Measurements from ENCODE around the gene CNTN3.

- TF ChIP-seq GATA2 (IDR thresholded peaks at IDR 0.05; ENCODE audit: low read depth, low read length) (no peak), GATA3 (IDR thresholded peaks at IDR 0.05; ENCODE audit: low read depth, low read length) (no peak)
Measured at GRCh38 chr3:74591342-74591741, 23.1 kb downstream of the CNTN3 start.
